GM19467 (cell line): ENCODE measurements around the gene PDE4D.
"Not testable (repeated sequence)": the region's sequence is repeated elsewhere in the genome, so short reads cannot be mapped to it uniquely, and the experiment has no call there.

Experiments used
- ATAC-seq: cut with Tn5 transposase; IDR thresholded peaks from one replicate; pipeline ENCODE4 v1.9.1; 2021; ENCODE audit warnings: mild to moderate bottlenecking, moderate library complexity; ENCODE audit not compliant: unreplicated experiment

PDE4D gene

GRCh38 chr5:59588922-59589321 lies 304.6 kb downstream of the PDE4D start:
- no peak for ATAC-seq

DNA sequence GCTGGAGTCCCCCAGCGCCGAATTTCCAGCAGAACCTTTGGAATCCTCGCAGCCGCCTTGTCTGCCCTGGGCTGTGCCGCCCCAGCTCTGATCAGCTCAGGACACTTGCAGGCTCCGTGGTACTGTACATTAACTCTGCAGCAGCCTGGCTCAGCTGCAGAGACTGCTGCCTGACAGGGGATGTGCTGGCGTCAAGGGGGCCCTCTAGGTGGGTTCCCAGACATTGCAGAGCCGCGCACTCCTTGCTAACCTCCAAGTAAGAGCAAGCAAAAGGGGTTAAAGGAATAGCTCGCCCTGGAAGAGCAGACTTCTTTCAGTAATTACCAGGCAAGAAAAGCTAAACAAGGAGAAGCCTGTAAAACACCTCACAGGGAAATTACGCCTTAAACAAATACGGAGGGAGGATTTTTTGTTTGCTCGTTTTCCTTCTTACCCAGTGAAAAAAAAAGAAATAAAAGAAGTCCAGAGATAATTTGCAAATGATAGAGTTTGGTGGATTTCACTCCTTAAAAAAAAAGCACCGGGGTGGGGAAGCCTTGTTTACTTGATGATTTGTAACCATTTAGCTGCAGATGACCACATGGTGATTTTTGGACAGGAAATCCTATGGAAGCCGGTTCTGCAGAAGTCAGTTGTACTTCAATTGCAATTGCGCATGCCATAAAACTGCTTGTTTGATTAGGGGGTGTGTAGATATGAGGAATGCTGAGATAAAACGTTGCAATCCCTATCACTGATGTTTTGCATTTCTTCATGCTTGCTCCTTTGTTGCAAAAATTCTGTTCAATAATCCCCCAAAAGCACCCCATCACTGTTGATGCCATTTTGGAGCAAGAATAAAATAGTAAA lies 305.8 kb downstream of the PDE4D start:
- no peak for ATAC-seq

DNA sequence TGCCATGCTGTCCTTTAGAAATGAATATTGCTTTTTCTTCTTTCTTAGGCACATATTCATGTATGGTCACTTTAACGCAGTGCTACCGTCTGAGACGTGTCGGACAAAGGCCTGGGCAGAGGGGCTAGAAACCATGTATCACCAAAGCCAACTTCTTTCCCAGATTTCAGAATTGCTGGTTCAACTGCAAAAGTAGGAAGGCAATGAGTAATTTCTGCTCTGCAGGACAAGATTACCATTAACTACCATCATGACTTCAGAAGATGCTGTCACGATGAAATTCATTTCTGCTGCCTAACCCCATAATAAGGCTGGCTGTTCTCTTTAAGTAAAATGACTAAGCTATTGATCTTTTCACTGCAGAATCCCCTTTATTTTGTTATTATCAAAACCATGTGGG lies 306.7 kb downstream of the PDE4D start:
- no peak for ATAC-seq

- no peak for ATAC-seq
Observed at GRCh38 chr5:59584858-59585846, 308.4 kb downstream of the PDE4D start.

DNA sequence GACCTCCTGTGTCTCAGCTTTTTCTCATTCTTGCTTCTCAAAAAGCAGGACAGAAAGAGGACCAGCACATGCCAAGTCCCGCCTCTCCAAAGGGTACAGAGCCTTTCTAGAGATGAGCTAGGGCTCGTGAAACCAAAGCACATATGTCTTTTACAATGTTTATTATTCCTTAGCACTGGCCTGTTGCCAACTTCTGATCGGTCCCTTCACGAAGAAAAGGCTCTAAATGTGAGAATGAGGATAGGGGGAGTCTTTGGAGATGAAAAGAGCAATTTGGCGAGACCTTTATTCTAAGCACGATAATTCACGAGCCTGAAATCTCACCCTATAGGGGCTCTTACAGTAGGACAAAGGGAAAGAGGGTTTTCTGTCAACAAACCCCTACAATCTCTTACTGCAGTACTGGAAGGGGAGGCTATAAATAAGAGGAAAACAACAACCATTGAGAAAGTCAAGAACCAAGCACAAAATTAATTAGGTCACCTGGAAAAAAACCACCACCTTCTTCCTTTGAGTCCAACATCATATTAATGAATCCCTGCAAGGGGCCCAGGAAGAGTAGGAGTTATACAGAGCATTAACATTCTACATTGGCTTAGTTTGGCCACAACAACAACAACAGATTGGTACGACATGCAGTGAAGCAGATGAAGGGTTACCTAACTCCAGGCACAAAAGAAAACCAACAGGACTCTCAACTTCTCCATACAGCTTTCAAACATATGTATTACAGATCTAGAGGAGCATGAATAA lies 309.5 kb downstream of the PDE4D start:
- no peak for ATAC-seq

DNA sequence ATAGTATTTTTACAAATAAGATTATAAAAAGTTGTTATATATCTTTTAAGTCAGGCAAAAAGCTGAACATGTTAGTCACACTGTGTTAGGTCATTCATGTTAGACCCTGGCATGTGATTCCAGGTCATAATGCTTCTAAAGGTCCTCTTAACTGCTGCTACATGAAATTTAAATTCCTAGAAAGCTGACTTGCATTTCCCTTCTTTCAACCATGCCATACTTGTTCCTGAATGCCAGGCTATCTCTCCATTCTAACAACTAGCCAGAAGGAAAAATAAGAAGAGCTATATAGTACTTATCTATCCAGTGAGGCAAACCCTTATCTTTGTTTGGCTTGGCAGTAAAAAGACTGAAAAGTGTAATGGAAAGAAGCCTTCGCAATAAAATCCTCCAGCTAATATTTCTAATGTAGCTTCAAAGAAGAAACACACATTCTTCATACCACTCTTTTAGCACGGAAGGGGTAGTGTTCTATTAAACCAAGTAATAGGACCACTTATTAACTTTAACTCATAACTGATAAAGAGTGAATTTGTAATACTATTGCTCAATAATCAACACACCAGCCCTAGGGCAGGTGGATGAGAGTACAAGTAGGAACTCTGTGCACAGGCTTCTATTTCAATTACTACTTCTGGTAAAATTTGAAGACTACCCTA lies 310.2 kb downstream of the PDE4D start:
- ATAC-seq: no peak

- ATAC-seq: no peak
Observed at GRCh38 chr5:59582746-59583145, 310.8 kb downstream of the PDE4D start.

GRCh38 chr5:59579824-59580167 lies 313.7 kb downstream of the PDE4D start:
- ATAC-seq: no peak

- ATAC-seq: no peak
Observed at GRCh38 chr5:59579101-59579823, 314.3 kb downstream of the PDE4D start.

DNA sequence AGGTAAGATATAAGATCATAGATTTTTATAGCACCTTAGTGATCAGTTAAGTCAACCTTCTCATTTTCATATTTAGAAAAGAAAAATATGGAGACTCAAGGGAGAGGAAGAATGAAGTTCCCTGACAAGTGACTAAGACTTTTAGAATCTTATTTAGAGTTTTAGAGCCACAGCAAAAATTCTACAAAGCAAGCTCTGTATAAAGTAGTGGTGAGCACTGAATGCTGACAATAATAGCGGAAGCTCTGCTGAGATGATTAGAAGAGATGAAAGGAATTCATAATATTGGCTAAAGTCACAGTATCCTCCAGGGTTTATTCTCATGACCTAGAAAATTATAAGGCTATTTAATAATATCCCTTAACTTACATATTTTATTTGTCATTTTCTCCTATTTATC lies 316.0 kb downstream of the PDE4D start:
- no peak for ATAC-seq

GRCh38 chr5:59575648-59576445 lies 317.7 kb downstream of the PDE4D start:
- peak; percentile 70 for ATAC-seq

DNA sequence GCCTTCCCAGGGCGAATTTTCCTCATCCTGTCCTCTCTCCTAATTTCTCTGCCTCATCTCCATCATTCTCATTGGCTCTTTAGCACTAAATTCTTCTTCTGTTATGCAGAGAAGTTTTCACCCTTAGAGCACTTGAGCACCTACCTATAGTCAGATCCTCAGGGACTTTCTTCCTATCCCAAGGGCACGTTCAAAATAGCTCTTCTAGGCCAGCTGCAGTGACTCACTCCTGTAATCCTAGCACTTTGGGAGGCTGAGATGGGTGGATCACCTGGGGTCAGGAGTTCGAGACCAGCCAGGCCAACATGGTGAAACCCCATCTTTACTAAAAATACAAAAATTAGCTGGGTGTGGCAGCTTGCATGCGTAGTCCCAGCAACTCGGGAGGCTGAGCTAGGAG lies 320.0 kb downstream of the PDE4D start:
- ATAC-seq: not testable (repeated sequence)

DNA sequence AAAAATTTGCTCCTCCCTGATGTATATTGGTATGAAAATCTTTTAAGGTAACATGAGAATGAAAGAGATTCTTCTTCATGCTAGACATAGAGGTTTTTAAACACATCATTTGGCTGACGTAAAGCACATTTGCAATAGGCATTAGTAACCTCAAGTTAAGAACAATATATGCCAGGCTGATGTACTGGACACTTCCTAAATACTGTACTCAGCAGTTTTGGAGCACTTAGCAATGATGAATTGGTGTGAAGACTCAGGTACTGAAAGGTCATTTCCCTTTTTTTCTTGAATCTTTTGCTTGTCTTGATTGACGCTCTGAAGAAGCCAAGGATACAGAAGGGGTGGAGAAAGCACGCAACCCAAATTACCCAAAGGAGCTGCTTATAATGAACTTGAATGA lies 322.5 kb downstream of the PDE4D start:
- ATAC-seq: no peak

DNA sequence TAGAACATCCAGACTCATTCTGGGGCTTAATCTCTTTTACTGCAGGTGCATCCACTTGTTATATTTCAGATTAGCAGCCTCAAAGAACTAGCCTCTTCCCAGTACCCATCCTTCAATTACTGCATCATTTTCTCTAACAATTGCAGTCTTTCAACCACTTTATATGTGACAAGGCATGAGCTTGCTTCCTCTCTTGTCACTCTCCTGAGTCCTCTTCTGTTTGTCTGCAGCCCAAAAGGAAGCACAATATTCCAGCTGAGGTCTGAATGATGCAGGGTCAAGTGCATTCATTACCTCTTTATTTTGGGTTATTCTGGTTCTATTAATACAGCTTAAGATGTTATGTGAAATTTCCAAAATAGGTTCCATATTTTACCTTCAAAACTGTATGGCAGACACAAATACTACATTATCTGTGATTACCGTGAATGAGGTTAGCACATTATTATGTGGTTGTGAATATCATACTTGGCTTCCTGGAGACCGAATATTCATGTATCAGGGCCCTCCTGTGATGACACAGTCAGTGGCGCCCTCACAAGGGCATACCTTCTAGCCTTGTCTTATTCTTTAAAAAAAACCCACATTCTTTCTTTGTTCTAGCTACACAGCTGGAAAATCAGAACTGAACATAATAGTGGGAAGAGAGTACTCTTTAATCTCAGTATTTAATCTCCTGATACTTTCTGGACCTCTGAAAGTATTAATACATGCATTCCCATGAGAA lies 323.8 kb downstream of the PDE4D start:
- ATAC-seq: no peak

GRCh38 chr5:59569158-59569557 lies 324.4 kb downstream of the PDE4D start:
- no peak for ATAC-seq

DNA sequence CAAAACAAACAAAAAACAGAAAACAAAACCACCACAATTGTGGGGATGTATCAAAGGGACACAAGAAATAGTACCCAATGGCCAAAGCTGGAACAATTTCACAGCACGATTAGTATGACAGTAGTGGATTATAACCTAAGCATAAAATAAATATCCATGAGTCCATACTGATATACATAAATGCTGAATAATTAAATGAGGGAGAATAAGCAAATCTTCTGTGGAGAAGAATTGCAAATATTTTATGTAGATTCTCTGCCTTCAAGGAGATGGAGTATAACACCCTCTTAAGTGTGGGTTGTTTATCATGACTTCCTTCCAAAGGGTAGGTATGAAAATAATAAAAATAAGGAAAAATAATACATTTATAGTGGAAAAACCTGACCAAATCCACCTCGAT lies 325.4 kb downstream of the PDE4D start:
- no peak for ATAC-seq

- ATAC-seq: no peak
Observed at GRCh38 chr5:59565551-59565950, 328.0 kb downstream of the PDE4D start.

DNA sequence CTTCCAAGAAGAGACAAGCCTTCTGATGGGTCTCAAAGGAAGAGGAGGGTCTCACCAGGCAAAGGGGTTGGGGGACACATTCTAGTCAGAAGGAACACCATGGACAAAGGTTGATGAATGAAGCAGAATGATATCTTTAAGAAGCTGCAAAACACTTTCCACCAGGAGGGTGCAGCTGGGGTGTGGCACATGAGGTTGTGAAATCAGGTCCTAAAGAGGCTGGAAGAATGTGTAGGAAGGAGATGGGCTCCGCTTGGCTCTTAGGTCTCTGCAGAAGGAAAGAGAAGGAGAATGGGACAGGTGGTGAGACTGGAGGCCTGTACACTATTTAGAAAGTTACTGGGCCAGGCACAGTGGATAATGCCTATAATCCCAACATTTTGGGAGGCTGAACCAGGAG lies 328.6 kb downstream of the PDE4D start:
- no peak for ATAC-seq
